Left colon (tissue), 2 donors: ENCODE measurements around the gene STARD7. TPM values are rescaled to one million over a fixed set of nuclear protein-coding genes. Genes with fewer than 3 reads are reported as not detected.
"Not testable (repeated sequence)": the region's sequence is repeated elsewhere in the genome, so short reads cannot be mapped to it uniquely, and the experiment has no call there.

ENCODE experiments used
- ATAC-seq: fragments of 200-7000 bp; cut with Tn5 transposase; one replicate; pipeline ENCODE4 v1.9.1; 2020; ENCODE audit warnings: mild to moderate bottlenecking, moderate library complexity
- DNase-seq, 2 donors: peaks; one replicate each; pipeline ENCODE4 v3.0.0-alpha.2; 2020
- intact Hi-C, 2 donors: fragments of 100-400 bp; cut with DNase I in 1 of 2; cut with micrococcal nuclease in 1 of 2; formaldehyde crosslinking; loops; one replicate each; pipeline versions ENCODE4 v1.11.2 to v1.14.0; 2022; cut with DNase I, micrococcal nuclease
- total RNA-seq, 2 donors: library from RNA; stranded (reverse); fragmentation: NEBNext Ultra II Directional; extraction: Animal tissue kit (Norgen Biotek cat#: 25700); gene quantifications; one replicate each; pipeline ENCODE4 v1.2.1, GENCODE V29; 2021
- donor health status: DM: no; HTN: no; CAD: no.
- donor health status: DM: yes; HTN: yes; CAD: no.

STARD7 gene
- total RNA-seq, 2 donors from 2014 or later = 125 to 127 TPM

GRCh38 chr2:96239745-96240264 is 31.2 kb upstream of the STARD7 start:
- intact Hi-C loops = no loop called here
- DNase-seq (no peak), ATAC-seq (no peak)

DNA sequence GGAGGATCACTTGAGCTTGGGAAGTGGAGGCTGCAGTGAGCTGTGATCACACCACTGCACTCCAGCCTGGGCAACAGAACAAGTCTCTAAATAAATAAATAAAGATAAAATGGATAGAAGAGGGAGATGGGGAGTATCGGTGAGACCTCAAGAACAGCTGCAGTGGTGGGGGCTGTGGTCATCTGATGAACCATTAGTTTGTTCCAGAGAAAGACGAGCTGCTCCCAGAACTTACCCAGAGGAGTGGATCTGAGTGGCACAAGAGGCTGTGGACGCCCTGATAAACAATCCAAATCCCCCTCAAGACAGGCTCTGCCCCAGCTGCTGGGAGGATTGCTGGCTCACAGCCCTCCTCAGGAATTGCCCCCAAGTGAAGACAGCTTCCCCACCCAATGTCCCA is 30.5 kb upstream of the STARD7 start:
- ATAC-seq = no peak
- intact Hi-C loops = no loop called here

DNA sequence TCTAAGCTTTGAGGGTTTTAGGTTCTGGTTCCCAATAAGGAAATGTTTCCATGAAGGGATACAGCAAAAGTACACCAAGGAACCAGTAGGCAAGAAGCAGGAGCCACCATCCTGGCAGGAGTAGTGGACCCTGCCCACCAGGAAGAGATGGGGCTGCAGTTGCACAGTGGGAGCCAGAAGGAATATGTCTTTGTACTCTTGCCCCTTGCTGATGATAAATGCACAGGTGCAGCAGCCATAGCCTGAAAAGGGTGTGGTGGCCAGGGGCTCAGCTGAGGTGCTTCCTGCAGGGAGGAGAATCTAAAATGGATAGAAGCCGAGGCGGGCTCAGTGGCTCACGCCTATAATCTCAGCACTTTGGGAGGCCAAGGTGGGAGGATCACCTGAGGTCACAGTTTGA is 29.6 kb upstream of the STARD7 start:
- DNase-seq = no peak
- peak; percentile 86 for ATAC-seq
- intact Hi-C loops = no loop called here

More for the DNA sequence above, 30.5 kb upstream of the STARD7 start:
- DNase-seq = no peak

GRCh38 chr2:96236882-96237281 is 28.3 kb upstream of the STARD7 start:
- intact Hi-C loops = no loop called here
- DNase-seq (no peak), ATAC-seq (peak; percentile 80)

DNA sequence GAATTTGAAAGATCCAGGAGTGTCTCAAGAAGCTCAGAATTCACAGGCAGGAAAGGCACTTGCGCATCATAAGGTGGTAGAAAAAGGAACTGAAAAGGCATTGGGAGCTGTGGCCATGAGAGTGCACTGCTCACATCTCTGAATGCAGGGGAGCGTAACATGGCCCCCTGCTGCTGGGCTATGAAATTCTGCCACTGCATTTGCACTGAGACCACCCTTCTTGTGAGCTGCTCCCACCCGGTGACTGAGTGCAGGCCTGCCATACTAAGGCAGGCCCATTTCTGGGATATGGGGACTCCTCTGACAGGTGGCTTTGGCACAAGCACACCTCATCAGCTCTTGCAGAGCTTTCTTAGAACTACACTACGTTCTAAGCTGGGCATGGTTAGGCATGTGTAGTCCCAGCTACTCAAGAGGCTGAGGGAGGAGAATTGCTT is 25.3 kb upstream of the STARD7 start:
- no peak for ATAC-seq
- intact Hi-C loops = no loop called here
- no peak for DNase-seq

DNA sequence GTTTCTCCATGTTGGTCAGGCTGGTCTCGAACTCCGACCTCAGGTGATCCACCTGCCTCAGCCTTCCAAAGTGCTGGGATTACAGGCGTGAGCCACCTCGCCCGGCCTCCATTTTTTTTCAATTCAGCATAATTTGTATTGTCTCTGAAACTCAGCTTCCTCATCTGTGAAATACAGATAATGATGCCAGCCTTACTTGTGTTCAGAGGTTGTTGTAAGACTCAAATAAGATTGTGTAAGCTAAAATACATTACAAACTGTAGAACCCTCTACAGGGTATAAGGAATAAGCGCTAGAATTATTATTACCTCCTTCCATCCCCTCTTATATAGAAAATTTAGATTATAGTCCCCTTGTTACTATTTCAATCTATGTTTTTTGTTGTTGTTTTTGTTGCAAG is 24.8 kb upstream of the STARD7 start:
- no peak for DNase-seq
- ATAC-seq = no peak
- intact Hi-C loops = no loop called here

DNA sequence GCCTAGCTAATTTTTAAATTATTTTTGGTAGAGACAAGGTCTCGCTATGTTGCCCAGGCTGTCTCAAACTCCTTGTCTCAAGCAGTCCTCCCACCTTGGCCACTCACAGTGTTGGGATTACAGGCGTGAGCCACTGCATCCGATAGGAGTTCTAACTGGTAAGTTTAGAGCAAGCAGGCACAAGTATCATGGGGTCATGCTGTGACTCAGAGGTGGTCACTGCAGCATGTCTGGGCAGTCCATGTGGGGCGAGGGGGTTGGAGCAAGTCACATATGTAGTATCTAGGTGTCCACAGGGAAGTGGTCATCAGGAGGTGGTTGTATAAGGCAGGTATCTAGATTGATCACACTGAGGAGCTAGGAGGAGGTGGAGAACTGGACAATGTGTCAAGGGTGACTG is 22.7 kb upstream of the STARD7 start:
- ATAC-seq (no peak), DNase-seq (no peak)
- intact Hi-C loops = no loop called here

DNA sequence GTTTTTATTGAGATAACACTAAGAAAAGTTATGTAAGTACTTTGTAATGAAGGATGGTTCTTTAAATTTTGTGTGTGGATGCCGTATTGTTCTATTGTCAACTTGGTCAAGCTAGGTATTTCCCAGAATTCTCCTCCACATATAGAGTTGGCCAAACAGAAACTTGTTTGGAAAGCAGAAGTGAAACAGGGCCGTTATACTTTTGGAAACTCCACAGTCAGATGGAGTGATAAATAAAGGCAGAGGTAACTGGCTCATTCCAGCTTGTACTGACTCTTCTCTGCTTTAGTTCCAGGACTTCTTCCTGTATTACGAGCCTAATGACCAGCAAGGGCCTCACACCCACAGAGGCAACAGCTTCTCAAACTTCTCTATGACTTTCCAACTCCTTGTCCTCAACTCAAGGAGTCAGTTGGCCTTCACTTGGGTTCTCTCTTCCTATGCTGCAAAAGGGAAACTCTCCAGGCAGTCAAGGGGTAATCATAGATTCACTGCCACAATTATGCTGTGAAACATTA is 16.4 kb upstream of the STARD7 start:
- DNase-seq = no peak
- ATAC-seq = peak; percentile 12
- intact Hi-C loops = no loop called here

DNA sequence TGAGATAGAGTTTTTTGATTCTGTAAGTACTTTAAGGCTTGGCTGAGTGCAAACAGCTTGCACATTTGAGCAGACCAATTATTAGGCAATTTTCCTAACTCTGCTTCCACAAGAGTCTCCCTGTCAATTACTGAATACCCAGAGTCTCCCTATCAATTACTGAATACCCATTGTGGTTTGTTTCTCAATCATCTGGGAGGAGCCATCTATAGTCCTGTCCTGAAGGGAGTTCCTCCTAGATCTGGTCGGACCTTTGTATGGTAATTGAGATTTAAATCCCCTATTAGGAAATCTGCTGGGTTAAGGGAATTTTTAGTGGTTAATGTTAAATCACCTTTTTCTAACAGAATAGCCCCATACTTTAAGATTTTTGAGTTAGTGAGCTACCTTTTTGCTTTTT is 12.5 kb upstream of the STARD7 start:
- intact Hi-C loops, ATAC-seq, DNase-seq: not testable (repeated sequence)

GRCh38 chr2:96219959-96220358 is 11.3 kb upstream of the STARD7 start:
- intact Hi-C loops, ATAC-seq, DNase-seq: not testable (repeated sequence)

GRCh38 chr2:96218508-96219131 is 10.0 kb upstream of the STARD7 start:
- intact Hi-C loops = no loop called here
- no peak for DNase-seq
- no peak for ATAC-seq

DNA sequence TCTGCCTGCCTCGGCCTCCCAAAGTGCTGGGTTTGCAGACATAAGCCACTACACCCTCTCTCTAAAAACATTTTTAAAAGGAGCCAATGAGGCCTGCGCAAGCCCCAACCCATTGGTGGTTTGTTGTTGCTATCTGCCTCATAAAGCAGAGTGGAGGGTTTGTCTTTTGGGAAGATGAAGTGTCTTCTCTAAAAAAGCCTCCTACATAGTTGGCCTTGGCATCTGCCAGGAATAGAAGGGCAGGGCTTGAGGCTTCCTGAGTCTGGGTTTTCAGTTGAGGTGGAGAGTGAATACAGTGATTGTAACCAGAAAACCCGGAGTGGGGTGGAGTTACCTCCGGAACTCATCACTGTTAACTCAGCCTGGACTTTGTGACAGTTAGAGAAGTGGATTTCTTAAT is 5.9 kb upstream of the STARD7 start:
- intact Hi-C loops = no loop called here
- ATAC-seq = peak; percentile 54
- DNase-seq = no peak

DNA sequence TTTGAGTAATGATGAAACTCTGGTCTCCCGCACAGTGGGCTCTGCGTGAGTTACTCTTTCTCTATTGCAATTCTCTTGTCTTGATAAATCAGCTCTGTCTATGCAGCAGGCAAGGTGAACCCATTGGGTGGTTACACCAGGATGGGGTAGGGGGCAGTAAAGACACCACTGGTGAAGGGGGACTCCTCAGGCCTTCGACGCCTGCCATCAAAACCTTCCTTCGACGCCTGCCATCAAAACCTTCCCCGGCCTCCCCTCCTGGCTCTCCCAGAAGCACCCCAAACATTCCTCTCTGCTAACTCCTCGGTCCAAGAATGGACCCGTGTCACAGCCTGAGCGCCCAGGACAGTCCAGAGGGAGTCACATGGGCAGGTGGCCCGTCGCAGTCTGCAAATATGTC is 4.8 kb upstream of the STARD7 start:
- intact Hi-C loops = no loop called here
- ATAC-seq = no peak
- DNase-seq = no peak

DNA sequence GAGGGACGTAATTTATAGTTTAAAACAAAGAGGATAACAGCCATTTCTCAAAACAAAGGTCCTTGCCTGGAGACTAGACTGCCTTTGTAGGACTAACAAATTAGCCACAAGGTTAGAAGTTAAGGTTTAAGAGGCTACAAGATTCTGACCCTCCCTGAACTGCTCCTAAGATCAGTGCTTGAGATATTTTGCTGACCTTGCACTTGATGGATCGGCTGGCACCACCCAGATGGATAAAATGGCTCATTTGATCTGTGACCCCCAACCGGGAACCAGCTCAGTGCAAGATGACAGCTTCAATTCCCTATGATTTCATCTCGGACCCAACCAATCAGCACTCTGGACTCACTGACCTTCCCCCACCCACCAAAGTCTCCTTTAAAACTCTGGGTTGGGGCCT is 3.7 kb upstream of the STARD7 start:
- no peak for ATAC-seq

GRCh38 chr2:96209729-96210085 is 1.1 kb upstream of the STARD7 start:
- DNase-seq (no peak), ATAC-seq (no peak)
- intact Hi-C loops = no loop called here

More for the DNA sequence above, 3.7 kb upstream of the STARD7 start:
- no peak for DNase-seq
- intact Hi-C loops = no loop called here

DNA sequence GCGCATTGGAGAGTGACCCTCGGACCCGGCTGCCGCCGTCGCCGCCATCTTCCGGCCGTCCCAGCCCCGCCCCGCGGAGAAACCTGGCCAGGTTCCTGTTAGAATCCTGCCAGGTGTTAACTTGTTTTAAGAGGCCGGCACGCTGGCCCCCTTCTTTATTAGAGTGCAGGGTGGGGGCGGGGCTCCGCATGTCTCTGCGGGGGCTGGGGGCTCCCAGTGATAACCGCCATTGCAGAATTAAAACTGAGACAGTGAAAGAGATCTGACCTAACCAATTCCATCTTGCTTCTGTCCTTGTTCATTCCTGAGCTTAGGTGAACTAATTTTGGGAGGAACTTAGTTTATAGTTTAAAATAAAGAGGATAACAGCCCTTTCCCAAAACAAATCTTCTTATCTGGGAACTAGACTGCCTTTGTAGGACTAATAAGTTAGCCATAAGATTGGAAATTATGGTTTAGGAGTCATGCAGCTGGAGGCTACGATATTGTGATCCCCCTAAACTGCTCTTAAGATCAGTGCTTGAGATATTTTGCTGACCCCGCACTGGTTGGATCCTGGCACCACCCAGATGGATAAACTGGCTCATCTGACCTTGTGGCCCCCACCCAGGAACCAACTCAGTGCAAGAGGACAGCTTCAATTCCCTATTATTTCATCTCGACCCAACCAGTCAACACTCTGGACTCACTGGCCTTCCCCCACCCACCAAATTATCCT is 543 bp upstream of the STARD7 start:
- ATAC-seq (no peak), DNase-seq (no peak)
- intact Hi-C loops = no loop called here

DNA sequence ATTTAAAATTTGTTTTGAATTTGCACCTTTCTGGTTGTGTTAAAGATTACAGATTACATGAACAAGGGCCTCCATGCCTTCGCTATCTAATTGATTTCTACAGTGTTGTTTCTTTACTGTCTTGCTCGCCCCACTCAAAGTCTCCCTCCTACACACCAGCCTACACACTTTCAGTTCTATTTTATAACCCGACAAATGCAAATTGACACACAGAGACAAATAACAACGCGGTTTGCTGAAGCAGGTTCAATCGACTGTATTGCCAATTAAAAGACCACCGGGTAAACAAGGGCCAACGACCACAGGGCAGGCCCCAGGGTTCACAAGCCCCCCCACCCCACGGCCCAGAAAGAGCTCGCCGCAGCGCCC is 869 bp downstream of the STARD7 start:
- intact Hi-C loops = no loop called here
- ATAC-seq (no peak), DNase-seq (no peak)

GRCh38 chr2:96207073-96207773 is 1.4 kb downstream of the STARD7 start:
- no peak for DNase-seq
- intact Hi-C loops = no loop called here
- ATAC-seq = no peak

DNA sequence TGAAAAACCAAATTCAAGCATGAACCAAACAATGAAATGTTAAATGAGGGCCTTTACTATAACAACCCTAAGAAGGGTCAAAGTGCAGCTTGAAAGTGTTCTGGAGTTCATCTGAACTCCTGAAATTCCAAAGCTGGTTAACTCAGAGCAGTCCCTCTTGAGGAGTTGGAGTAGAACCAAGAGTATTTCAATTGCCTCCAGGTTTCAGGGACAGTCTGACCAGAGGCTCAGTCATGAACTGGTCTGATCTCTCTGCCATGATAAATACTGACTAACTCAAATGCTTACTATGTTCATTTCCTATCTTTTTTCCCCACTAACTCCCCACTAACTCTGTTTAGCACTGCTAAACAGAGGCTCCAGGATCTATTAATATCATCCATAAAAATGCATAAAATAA is 2.7 kb downstream of the STARD7 start:
- ATAC-seq = no peak
- intact Hi-C loops = no loop called here
- no peak for DNase-seq
